Osteoblast (primary cell): ENCODE results near the gene AGTRAP. TPM values are rescaled to one million over a fixed set of nuclear protein-coding genes. Genes with fewer than 3 reads are reported as not detected.

ENCODE experiments used
- DNase-seq: peaks from one replicate; pipeline ENCODE4 v3.0.0; 2011; ENCODE audit warnings: low spot score, mixed read lengths; ENCODE audit not compliant: insufficient read length; ENCODE audit errors: missing footprints
- H2AFZ ChIP-seq: 2 replicates; pipeline ENCODE4 v1.6.0; 2011; ENCODE audit warnings: mild to moderate bottlenecking, low read length
- H3K27ac ChIP-seq: 2 replicates; pipeline ENCODE4 v1.5.1; 2011; ENCODE audit warnings: mild to moderate bottlenecking, low read depth, low read length, moderate library complexity
- H3K27me3 ChIP-seq: 2 replicates; pipeline ENCODE4 v1.6.0; 2012; ENCODE audit warnings: mild to moderate bottlenecking, control low read depth, inconsistent platforms, low read length, moderate library complexity; ENCODE audit not compliant: insufficient read depth
- H3K36me3 ChIP-seq: 2 replicates; pipeline ENCODE4 v1.5.1; 2011; ENCODE audit warnings: mild to moderate bottlenecking, low read length, control low read depth, moderate library complexity; ENCODE audit not compliant: insufficient read depth
- H3K4me1 ChIP-seq: 2 replicates; pipeline ENCODE4 v1.5.1; 2011; ENCODE audit warnings: mild to moderate bottlenecking, low read length, control low read depth, moderate library complexity; ENCODE audit not compliant: insufficient read depth
- H3K4me2 ChIP-seq: 2 replicates; pipeline ENCODE4 v1.6.0; 2011; ENCODE audit warnings: mild to moderate bottlenecking, low read length; ENCODE audit not compliant: insufficient read depth
- H3K4me3 ChIP-seq: fragments of 200-600 bp; sonication (generic); 3 replicates; pipeline ENCODE4 v1.5.1; 2012; ENCODE audit warnings: mild to moderate bottlenecking, low read length, inconsistent platforms; ENCODE audit not compliant: insufficient read depth
- H3K79me2 ChIP-seq: 2 replicates; pipeline ENCODE4 v1.6.0; 2012; ENCODE audit warnings: mild to moderate bottlenecking, low read length, control low read depth, inconsistent platforms; ENCODE audit not compliant: insufficient read depth
- H3K9me3 ChIP-seq: 2 replicates; pipeline ENCODE4 v1.5.1; 2011; ENCODE audit warnings: low read depth, low read length, control low read depth
- H4K20me1 ChIP-seq: 2 replicates; pipeline ENCODE4 v1.6.0; 2012; ENCODE audit warnings: mild to moderate bottlenecking, low read length, control low read depth; ENCODE audit not compliant: insufficient read depth
- CTCF ChIP-seq: IDR thresholded peaks from 2 replicates; pipeline ENCODE4 v1.5.1; 2011; ENCODE audit warnings: mild to moderate bottlenecking, low read depth, low read length, moderate library complexity; ENCODE audit errors: extremely low read depth
- total RNA-seq: library from RNA; depleted of rRNA; stranded (reverse); fragments of >200 nt; gene quantifications from 2 replicates; pipeline ENCODE4 v1.2.3, GENCODE V29; 2012

Gene AGTRAP
- total RNA-seq, 1 donor: 56.5 TPM

- H3K4me3 ChIP-seq: no peak overlapping the region
- H3K79me2 ChIP-seq: no peaks in the 10 kb centered on the region
- TF ChIP-seq CTCF: no peak
- no peaks in the 10 kb centered on the region for H3K4me1 ChIP-seq
- no peak overlapping the region for H3K4me2 ChIP-seq
- peak; percentile 53 for DNase-seq
- H4K20me1 ChIP-seq: peaks cover 34% of the 10 kb centered on the region
- no peaks in the 10 kb centered on the region for H3K27me3 ChIP-seq
- H3K27ac ChIP-seq: no peak overlapping the region
- no peaks in the 10 kb centered on the region for H3K9me3 ChIP-seq
- peaks cover 24% of the 10 kb centered on the region for H3K36me3 ChIP-seq
- no peak overlapping the region for H2AFZ ChIP-seq
Observed at GRCh38 chr1:11748294-11749202, 12.6 kb downstream of the AGTRAP start.

GRCh38 chr1:11749203-11749689 is 13.3 kb downstream of the AGTRAP start:
- Histone ChIP-seq H3K9me3 (no peaks in the 10 kb centered on the region), H3K4me1 (no peaks in the 10 kb centered on the region)
- DNase-seq: peak; percentile 63

GRCh38 chr1:11749996-11750395 is 14.1 kb downstream of the AGTRAP start:
- Histone ChIP-seq H3K4me2 (no peak overlapping the region), H3K27me3 (no peaks in the 10 kb centered on the region), H3K36me3 (peaks cover 24% of the 10 kb centered on the region), H4K20me1 (peaks cover 34% of the 10 kb centered on the region), H3K27ac (no peak overlapping the region), H3K9me3 (no peaks in the 10 kb centered on the region), H3K4me3 (no peak overlapping the region), H2AFZ (no peak overlapping the region), H3K79me2 (no peaks in the 10 kb centered on the region), H3K4me1 (no peaks in the 10 kb centered on the region)
- no peak for TF ChIP-seq CTCF
- peak; percentile 10 for DNase-seq

More at GRCh38 chr1:11749203-11749689, 13.3 kb downstream of the AGTRAP start:
- peaks cover 24% of the 10 kb centered on the region for H3K36me3 ChIP-seq
- H3K4me3 ChIP-seq: no peak overlapping the region
- no peaks in the 10 kb centered on the region for H3K79me2 ChIP-seq
- H4K20me1 ChIP-seq: peaks cover 34% of the 10 kb centered on the region
- peak; percentile 27 for TF ChIP-seq CTCF
- H3K27ac ChIP-seq: no peak overlapping the region
- H3K4me2 ChIP-seq: no peak overlapping the region
- H3K27me3 ChIP-seq: no peaks in the 10 kb centered on the region
- H2AFZ ChIP-seq: no peak overlapping the region

GRCh38 chr1:11751087-11751486 is 15.2 kb downstream of the AGTRAP start:
- H3K9me3 ChIP-seq: no peaks in the 10 kb centered on the region

More at GRCh38 chr1:11751087-11751486, 15.2 kb downstream of the AGTRAP start:
- Histone ChIP-seq H3K4me1 (no peaks in the 10 kb centered on the region), H3K4me2 (no peak overlapping the region), H3K79me2 (no peaks in the 10 kb centered on the region), H3K27ac (no peak overlapping the region), H2AFZ (no peak overlapping the region), H4K20me1 (peaks cover 26% of the 10 kb centered on the region), H3K36me3 (peaks cover 24% of the 10 kb centered on the region), H3K4me3 (no peak overlapping the region), H3K27me3 (no peaks in the 10 kb centered on the region)
- DNase-seq: no peak
- no peak for TF ChIP-seq CTCF
